ENCODE results near the gene CTAG2. TPM values are rescaled to one million over a fixed set of nuclear protein-coding genes. Genes with fewer than 3 reads are reported as not detected.
A peak's percentile ranks its signal among the peaks of the same experiment; 100 is the strongest.

The CTAG2 gene
- total and polyA plus RNA-seq, 2 donors (not counting 3 experiments of a cell fraction or from before 2014, with no cell fraction given) = not detected

- BruUV-seq (replicated peaks) = no TSS peak
- no peak overlapping the region for H3K27ac ChIP-seq (ENCODE audit: insufficient read depth, low read depth, low read length)
- POLR2A ChIA-PET = no interaction called here
Measured at GRCh38 chrX:154652311-154653047, 900 bp downstream of the CTAG2 start.

GRCh38 chrX:154650221-154650510 lies 3.2 kb downstream of the CTAG2 start:
- Histone ChIP-seq H3K27ac (ENCODE audit: insufficient read depth, low read depth, low read length) (no peak overlapping the region), H3K4me3 (replicated peaks in 1 of 3; ENCODE audit: insufficient read depth in 1 of 3, low read depth in 1 of 3, low read length in 3 of 3) (no peak overlapping the region), H3K9me3 (replicated peaks; ENCODE audit: control insufficient read depth, insufficient read depth, low read length) (no peaks in the 10 kb centered on the region), H3K27me3 (ENCODE audit: control insufficient read depth in 2 of 2, insufficient read depth in 2 of 2, low read length in 2 of 2) (no peaks in the 10 kb centered on the region), H4K20me1 (replicated peaks; ENCODE audit: control insufficient read depth, extremely low read depth, insufficient read depth, low read length) (no peaks in the 10 kb centered on the region), H3K9ac (replicated peaks; ENCODE audit: extremely low read depth, insufficient read depth, low read length) (no peak overlapping the region), H3K36me3 (ENCODE audit: control insufficient read depth in 2 of 2, extremely low read depth in 1 of 2, insufficient read depth in 2 of 2, low read length in 2 of 2) (no peaks in the 10 kb centered on the region), H3K4me2 (ENCODE audit: insufficient read depth, low read length) (no peak overlapping the region), H3K9me1 (replicated peaks; ENCODE audit: control insufficient read depth, extremely low read depth, insufficient read depth, low read length) (no peaks in the 10 kb centered on the region), H2AFZ (ENCODE audit: low read depth, low read length) (peak overlapping the region; percentile 73), H3K4me1 (ENCODE audit: control insufficient read depth, extremely low read depth, insufficient read depth, low read length) (peaks cover 5% of the 10 kb centered on the region), H3K79me2 (ENCODE audit: control insufficient read depth, insufficient read depth, low read length) (no peaks in the 10 kb centered on the region)
- no TSS peak for BruUV-seq (replicated peaks)
- ChIA-PET CTCF (no interaction called here), POLR2A (no interaction called here)
- intact Hi-C loops (cut with micrococcal nuclease) (no loop called here), dilution Hi-C loops (cut with MboI; ENCODE audit: extremely low pct_ligation_motif_present, low sequenced_read_pairs) (no loop called here)
- TF ChIP-seq MYC (IDR thresholded peaks at IDR 0.05; ENCODE audit: low read depth, low read length) = no peak
- TF ChIP-seq GATA2 (IDR thresholded peaks at IDR 0.05; ENCODE audit: insufficient read depth, insufficient read length, low read depth, low read length) = no peak
- TF ChIP-seq CTCF (IDR thresholded peaks at IDR 0.05; ENCODE audit: extremely low read depth in 1 of 2, insufficient read depth in 1 of 2, low read depth in 1 of 2, low read length in 2 of 2) = no peak
- no peak for TF ChIP-seq EZH2 (IDR thresholded peaks at IDR 0.05; ENCODE audit: borderline replicate concordance, low read depth, low read length, severe bottlenecking)
- TF ChIP-seq FOS (IDR thresholded peaks at IDR 0.05; ENCODE audit: borderline replicate concordance, insufficient read depth, low read length) = no peak
- no peak for TF ChIP-seq JUN (IDR thresholded peaks at IDR 0.05; ENCODE audit: borderline replicate concordance, insufficient read depth, insufficient read length, low read depth)
- TF ChIP-seq POLR2AphosphoS5 (IDR thresholded peaks at IDR 0.05; ENCODE audit: insufficient read depth, low read depth, low read length) = no peak
- TF ChIP-seq MAX (IDR thresholded peaks at IDR 0.05; ENCODE audit: insufficient read depth, insufficient read length) = no peak
- TF ChIP-seq POLR2A (IDR thresholded peaks at IDR 0.05; ENCODE audit: low read depth, low read length) = no peak
- FAIRE-seq (peak; percentile 76), DNase-seq (ENCODE audit: low read depth, low spot score) (no peak)

More at GRCh38 chrX:154652311-154653047, 900 bp downstream of the CTAG2 start:
- no peak overlapping the region for H3K4me3 ChIP-seq (replicated peaks in 1 of 3; ENCODE audit: insufficient read depth in 1 of 3, low read depth in 1 of 3, low read length in 3 of 3)
- dilution Hi-C loops (cut with MboI; ENCODE audit: extremely low pct_ligation_motif_present, low sequenced_read_pairs) = no loop called here
- H3K36me3 ChIP-seq (ENCODE audit: control insufficient read depth in 2 of 2, extremely low read depth in 1 of 2, insufficient read depth in 2 of 2, low read length in 2 of 2) = no peaks in the 10 kb centered on the region
- H3K9me3 ChIP-seq (replicated peaks; ENCODE audit: control insufficient read depth, insufficient read depth, low read length) = no peaks in the 10 kb centered on the region
- DNase-seq (ENCODE audit: low read depth, low spot score) (no peak), FAIRE-seq (no peak)
- CTCF ChIA-PET = no interaction called here
- no peaks in the 10 kb centered on the region for H3K79me2 ChIP-seq (ENCODE audit: control insufficient read depth, insufficient read depth, low read length)
- no peak overlapping the region for H3K4me2 ChIP-seq (ENCODE audit: insufficient read depth, low read length)
- no peak for TF ChIP-seq MAX (IDR thresholded peaks at IDR 0.05; ENCODE audit: insufficient read depth, insufficient read length)
- no peak for TF ChIP-seq GATA2 (IDR thresholded peaks at IDR 0.05; ENCODE audit: insufficient read depth, insufficient read length, low read depth, low read length)
- TF ChIP-seq POLR2AphosphoS5 (IDR thresholded peaks at IDR 0.05; ENCODE audit: insufficient read depth, low read depth, low read length) = no peak
- TF ChIP-seq JUN (IDR thresholded peaks at IDR 0.05; ENCODE audit: borderline replicate concordance, insufficient read depth, insufficient read length, low read depth) = no peak
- TF ChIP-seq FOS (IDR thresholded peaks at IDR 0.05; ENCODE audit: borderline replicate concordance, insufficient read depth, low read length) = no peak
- no peak overlapping the region for H2AFZ ChIP-seq (ENCODE audit: low read depth, low read length)
- H3K9me1 ChIP-seq (replicated peaks; ENCODE audit: control insufficient read depth, extremely low read depth, insufficient read depth, low read length) = no peaks in the 10 kb centered on the region
- no peaks in the 10 kb centered on the region for H4K20me1 ChIP-seq (replicated peaks; ENCODE audit: control insufficient read depth, extremely low read depth, insufficient read depth, low read length)
- no peaks in the 10 kb centered on the region for H3K27me3 ChIP-seq (ENCODE audit: control insufficient read depth in 2 of 2, insufficient read depth in 2 of 2, low read length in 2 of 2)
- intact Hi-C loops (cut with micrococcal nuclease) = no loop called here
- no peak overlapping the region for H3K9ac ChIP-seq (replicated peaks; ENCODE audit: extremely low read depth, insufficient read depth, low read length)
- H3K4me1 ChIP-seq (ENCODE audit: control insufficient read depth, extremely low read depth, insufficient read depth, low read length) = peaks cover 5% of the 10 kb centered on the region
